Amniotic epithelial cell (primary cell): Measurements from ENCODE around the gene THEMIS.
"Not testable (repeated sequence)": the region's sequence is repeated elsewhere in the genome, so short reads cannot be mapped to it uniquely, and the experiment has no call there.

Experiments
- DNase-seq: peaks from one replicate; pipeline ENCODE4 v3.0.0-alpha.2; 2010; ENCODE audit warnings: low read depth

THEMIS gene

GRCh38 chr6:127900935-127901334 lies at the start of gene THEMIS:
THEMIS (minus strand) TSS chr6:127901058; CDS start chr6:127900932, 126 bp downstream.
- no peak for DNase-seq

DNA sequence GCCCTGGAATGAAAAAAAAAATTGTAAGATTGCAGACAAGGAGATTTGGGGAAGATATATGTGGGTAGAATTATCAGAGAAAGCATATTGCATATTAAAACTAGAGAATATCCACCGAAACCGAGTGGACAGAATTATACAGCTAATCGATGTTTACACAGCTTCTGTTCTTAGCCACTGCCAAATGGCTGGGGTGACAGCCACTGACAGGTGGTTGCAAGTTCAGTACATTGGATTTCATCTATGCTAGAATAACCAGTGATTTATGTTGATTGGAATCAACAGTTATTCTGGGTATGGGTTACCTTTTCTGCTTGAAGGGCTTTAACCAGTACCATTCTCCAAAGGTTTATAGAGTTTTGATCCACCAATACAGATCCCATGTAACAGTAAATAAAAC lies 48.4 kb upstream of the THEMIS start:
- no peak for DNase-seq

GRCh38 chr6:127946388-127946787 lies 45.5 kb upstream of the THEMIS start:
- no peak for DNase-seq

GRCh38 chr6:127945434-127946097 lies 44.7 kb upstream of the THEMIS start:
- no peak for DNase-seq

GRCh38 chr6:127941228-127941627 lies 40.4 kb upstream of the THEMIS start:
- no peak for DNase-seq

DNA sequence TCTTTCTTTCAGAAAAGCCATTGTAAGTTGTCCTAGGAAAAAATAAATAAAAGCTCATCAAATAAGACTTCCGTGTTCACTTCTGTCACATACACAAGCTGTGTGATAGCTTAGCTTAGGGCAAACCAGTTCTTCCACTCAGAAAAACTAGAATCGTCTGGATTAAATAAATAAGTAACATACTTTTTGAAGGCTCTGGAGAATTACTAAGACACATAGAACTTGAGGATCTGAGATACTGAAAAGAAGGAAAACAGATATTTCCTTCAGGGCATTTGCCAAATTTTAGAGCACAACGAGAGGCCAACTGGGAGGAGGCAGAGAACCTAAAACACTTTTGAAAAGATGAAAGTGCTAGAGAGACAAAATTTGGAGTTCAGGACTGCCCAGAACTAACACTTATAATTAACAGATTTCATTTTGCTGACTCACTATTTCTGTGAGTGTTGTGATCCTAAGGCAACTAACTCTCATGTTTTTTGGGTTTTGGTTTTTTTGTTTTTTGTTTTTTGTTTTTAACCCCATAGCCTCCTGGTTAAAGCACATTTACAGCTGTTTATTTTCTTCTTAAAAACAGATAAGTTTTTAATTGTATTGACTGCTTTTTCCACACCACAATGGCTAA lies 38.7 kb upstream of the THEMIS start:
- DNase-seq: peak; percentile 16

DNA sequence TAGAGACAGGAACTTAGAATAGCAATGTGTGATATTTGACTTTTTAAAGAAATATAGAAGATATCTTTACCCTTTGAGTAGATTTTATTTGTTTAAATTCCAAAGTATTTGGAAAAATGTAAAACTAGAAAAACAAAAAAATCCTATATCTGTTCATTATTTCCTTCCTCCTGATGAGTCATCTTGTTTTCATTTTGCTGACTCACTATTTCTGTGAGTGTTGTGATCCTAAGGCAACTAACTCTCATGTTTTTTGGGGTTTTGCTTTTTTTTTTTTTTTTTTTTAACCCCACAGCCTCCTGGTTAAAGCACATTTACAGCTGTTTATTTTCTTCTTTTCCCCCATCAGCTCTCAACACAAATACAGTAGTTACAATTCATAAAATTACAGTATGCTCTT lies 37.8 kb upstream of the THEMIS start:
- DNase-seq: peak; percentile 58

GRCh38 chr6:127937747-127938146 lies 36.9 kb upstream of the THEMIS start:
- DNase-seq: no peak

- no peak for DNase-seq
Observed at GRCh38 chr6:127937102-127937501, 36.2 kb upstream of the THEMIS start.

DNA sequence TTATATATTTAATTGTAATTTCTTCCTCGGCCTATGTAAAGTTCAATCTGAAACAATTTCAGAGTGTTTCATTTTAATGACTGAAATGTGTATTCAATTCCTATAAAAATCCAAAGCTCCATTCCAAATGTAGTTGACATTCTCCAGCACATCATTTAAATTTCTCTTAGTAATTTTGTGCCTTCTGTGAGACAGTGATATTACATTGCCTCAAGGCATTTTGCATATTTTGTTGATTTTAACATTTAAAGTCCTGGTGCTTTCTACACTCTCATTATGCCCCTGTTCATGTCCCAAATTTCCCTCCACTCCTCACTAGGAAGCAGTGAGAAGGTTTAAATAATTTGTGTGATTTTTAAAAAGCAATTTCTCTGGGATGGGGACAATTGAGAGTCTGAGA lies 34.1 kb upstream of the THEMIS start:
- no peak for DNase-seq

- DNase-seq: no peak
Observed at GRCh38 chr6:127933852-127934840, 33.3 kb upstream of the THEMIS start.

DNA sequence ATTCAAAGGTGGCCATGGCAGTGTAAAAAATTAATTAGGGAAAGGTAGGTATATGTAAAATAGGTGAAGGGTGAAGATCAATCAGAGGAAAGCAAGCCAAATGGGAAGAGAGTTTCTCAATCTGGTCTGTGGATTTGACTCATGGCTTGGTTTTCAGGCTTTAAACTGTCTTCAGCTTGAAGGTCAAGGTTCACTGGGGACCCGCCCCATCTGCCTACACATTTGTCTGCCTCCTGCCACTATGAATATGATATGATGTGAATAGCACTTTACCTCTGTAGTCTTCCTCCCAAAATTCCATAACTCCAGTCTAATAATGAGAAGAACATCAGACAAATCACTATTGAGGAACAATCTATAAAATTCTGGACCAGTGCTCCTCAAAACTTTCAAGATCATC lies 32.3 kb upstream of the THEMIS start:
- no peak for DNase-seq

DNA sequence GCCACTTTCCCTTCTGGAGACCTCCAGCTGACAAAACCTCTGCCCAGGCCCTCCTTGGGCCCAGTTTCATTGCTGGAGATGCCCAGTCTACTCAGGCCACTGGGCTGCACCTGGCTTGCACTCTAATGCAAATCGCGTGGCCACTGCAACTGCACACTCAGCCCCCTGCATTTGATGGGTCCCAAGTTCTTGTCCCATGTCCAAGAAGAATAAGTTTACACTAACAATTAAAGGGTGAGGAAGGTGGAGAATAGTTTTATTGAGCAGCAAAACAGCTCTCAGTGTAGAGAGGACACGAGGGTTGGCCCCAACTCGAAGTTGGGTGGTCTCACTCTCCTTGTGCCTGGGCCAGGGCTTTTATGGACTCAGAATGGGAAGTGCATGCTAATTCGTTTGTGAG lies 31.9 kb upstream of the THEMIS start:
- DNase-seq: no peak

- not testable (repeated sequence) for DNase-seq
Observed at GRCh38 chr6:127926441-127926840, 25.6 kb upstream of the THEMIS start.

DNA sequence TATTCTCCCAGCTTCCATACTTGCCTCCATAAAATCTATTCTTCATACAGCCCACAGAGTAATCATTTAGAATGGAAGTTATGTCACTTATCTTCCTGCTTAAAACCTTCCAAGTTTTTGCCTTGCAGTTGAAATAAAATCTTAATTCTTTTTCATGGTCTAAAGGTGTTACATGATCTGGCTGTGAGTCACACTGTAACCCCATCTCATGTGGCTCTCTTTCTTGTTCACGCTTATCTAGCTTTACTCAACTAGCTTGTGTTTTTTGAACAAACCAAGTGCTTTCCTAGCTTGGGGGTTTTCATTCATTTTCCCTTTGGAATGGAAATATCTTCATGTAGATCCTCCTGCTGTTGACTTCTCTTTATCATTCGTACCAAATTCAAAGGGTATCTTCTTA lies 23.6 kb upstream of the THEMIS start:
- DNase-seq: no peak

DNA sequence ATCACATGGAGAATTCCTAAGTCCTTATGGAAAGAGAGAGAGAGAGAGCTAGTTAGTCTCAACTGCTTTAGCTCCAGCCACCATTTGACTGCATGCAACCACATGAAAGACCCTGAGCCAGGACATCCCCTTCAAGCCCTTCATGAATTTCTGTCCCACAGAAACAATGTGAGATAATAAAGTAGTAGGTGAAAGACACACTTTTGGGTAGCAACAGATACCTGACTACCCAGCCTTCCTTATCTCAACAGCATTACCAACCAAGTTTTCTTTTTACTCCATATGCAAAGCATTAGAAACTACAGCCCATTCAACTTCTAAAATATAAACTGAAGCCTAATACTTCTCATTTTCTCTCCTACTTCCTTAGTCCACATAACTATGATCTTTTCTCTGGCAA lies 23.2 kb upstream of the THEMIS start:
- no peak for DNase-seq

DNA sequence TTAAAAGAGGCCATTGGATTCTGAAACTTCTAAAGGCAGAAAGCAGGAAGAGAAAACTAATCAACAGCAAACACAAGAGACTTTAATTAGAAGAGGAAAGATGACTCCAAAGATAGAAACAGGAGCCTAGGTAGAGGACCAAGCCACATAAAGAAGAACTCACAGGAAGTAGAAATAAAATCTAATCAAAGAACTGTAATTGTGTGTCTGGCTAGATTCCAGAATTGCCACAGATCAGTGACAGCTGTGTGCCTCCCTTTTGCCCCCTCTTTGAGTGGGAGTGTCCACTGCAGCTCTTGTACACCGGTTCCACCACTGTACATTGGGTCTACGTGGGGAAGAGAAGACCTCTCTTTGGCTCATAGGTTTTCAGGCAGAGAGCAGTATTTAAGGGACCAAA lies 22.3 kb upstream of the THEMIS start:
- DNase-seq: no peak

DNA sequence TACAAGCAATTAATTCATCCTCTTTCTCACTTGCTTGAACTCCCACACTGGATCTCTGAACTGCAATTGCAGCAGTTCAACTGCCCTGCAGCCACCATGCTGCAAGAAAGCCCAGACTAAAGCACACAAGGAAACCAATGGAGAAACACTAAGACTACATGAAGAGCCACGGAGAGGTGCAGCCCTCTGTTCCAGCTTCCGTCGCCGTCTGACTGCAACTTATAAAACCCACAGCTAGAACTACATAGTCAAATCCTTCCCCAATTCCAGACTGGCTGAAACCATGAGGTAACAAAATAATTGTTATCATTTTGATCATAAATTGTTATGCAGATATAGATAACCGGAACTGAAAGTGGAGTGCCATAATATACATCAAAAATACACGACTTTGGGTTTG lies 21.1 kb upstream of the THEMIS start:
- DNase-seq: no peak

- no peak for DNase-seq
Observed at GRCh38 chr6:127920804-127921203, 19.9 kb upstream of the THEMIS start.

DNA sequence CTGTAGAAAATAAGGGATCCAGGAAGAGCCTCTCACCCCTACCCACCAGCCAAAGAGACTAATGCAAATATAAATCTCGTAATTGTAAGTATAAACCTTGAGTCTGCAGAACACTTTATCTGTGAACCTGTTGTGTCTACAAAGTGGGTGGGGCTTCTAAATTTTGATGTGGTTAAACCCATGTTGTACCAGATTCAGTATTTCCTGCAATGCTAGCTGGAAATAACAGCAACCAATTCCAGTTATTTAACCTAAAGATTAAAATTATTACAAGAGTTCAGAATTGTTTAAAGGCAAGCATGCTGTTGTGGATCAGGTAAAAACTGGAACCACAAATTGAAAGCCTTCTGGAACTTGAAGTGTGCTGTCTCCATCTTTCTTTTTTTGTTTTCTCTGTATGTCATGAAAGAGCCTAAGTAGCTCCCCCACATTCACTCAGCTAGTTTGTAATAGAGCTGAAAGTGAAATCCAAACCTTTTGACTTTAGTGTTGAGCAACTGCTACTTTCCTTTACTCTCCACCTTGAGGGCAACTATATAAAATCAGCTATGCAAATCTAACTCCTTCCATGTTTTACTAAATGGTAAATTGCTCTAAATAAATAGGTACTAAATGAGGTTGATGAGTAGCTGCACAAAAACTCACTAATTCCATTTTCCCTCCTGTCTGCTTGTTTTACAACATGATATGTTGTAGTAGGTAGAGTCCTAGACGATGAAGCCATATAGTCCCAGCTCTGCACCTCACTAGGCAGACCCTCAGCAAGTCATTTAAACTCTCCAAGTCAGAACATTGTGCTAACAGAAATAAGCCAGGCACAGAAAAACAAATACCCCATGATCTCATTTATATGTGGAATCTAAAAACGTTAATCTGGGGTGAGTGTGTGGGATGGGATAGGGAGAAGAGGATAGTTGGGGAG lies 17.9 kb upstream of the THEMIS start:
- DNase-seq: no peak

DNA sequence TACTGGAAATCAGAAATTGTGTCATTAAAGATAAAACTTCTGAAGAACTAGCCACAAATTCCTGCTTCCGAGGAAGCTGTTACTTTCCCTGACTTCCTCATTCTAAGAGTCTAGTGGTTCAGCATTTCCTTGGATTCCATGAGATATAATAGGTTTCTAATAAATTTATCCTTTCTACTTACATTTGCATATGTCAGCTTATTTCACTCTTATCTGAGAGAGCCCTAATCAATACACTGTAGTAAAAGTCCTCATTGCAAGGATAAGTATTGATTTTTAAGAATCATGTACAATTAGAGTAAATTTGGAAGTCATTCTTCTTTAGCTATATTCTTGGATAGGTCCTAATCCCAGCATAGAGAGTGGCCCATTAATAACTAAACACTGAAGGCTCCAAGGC lies 16.9 kb upstream of the THEMIS start:
- no peak for DNase-seq

GRCh38 chr6:127914240-127914639 lies 13.4 kb upstream of the THEMIS start:
- no peak for DNase-seq
